ENCODE data around the gene KRT7. TPM values are rescaled to one million over a fixed set of nuclear protein-coding genes. Genes with fewer than 3 reads are reported as not detected.
A peak's percentile ranks its signal among the peaks of the same experiment; 100 is the strongest.

Gene KRT7
- total RNA-seq, 1 donor = 27.9 TPM

GRCh38 chr12:52252728-52253343 is 19.8 kb downstream of the KRT7 start:
- no peaks in the 10 kb centered on the region for H4K20me1 ChIP-seq (ENCODE audit: insufficient read depth, low read length)
- H3K4me3 ChIP-seq (ENCODE audit: insufficient read depth, low read length) = no peak overlapping the region
- no peak overlapping the region for H3K27ac ChIP-seq (ENCODE audit: low read depth, low read length)
- H3K4me2 ChIP-seq (ENCODE audit: insufficient read depth, low read length) = no peak overlapping the region
- H3K79me2 ChIP-seq (ENCODE audit: insufficient read depth, low read length) = no peaks in the 10 kb centered on the region
- peak; percentile 52 for DNase-seq (ENCODE audit: insufficient read length, low spot score, missing footprints)
- H3K36me3 ChIP-seq (ENCODE audit: insufficient read depth, low read length) = no peaks in the 10 kb centered on the region
- TF ChIP-seq, protein P1, sequence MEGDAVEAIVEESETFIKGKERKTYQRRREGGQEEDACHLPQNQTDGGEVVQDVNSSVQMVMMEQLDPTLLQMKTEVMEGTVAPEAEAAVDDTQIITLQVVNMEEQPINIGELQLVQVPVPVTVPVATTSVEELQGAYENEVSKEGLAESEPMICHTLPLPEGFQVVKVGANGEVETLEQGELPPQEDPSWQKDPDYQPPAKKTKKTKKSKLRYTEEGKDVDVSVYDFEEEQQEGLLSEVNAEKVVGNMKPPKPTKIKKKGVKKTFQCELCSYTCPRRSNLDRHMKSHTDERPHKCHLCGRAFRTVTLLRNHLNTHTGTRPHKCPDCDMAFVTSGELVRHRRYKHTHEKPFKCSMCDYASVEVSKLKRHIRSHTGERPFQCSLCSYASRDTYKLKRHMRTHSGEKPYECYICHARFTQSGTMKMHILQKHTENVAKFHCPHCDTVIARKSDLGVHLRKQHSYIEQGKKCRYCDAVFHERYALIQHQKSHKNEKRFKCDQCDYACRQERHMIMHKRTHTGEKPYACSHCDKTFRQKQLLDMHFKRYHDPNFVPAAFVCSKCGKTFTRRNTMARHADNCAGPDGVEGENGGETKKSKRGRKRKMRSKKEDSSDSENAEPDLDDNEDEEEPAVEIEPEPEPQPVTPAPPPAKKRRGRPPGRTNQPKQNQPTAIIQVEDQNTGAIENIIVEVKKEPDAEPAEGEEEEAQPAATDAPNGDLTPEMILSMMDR (IDR thresholded peaks at IDR 0.05; ENCODE audit: extremely low read depth, low read depth, low read length) = no peak
- no peaks in the 10 kb centered on the region for H3K9me3 ChIP-seq (ENCODE audit: low read depth, low read length)
- no peak overlapping the region for H2AFZ ChIP-seq (ENCODE audit: low read length)
- H3K27me3 ChIP-seq (ENCODE audit: insufficient read depth, low read length) = peaks cover 22% of the 10 kb centered on the region
- H3K4me1 ChIP-seq (ENCODE audit: insufficient read depth, low read length) = peaks cover 12% of the 10 kb centered on the region

DNA sequence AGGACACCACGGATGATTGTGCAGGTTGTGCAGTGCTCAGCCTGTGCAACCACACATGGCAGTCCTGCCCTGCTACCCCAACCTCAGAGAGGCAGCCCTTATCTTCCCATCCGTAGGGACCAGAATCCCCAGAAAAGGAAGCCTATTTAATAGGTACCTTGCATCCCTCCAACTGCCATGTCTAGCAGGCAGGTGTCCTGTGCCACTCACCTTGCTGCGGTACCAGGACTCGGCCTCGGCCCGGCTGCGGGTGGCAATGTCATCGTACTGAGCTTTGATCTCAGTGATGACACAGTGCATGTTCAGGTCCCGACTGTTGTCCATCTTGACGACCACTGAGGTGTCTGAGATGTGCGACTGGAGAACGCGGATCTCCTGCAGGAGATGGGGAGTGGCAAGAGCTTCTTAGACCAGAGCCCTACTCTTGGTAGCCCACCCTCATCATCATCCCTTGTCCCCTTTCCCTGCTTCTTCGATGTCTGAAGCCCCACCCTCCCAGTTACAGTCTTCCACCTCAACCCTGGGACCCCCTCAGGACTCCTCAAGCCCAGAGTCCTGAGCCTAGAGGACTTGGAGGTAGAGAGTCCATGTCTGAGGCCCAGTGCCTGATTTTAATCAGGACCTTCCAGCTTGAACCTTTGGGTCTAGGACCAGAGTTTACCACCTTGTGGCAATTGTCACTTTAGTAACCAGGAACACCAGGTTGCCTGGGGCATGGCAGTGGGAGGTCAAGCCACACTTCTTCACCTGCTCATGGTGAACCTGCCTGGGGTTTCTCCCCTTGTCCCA is 20.5 kb downstream of the KRT7 start:
- TF ChIP-seq, protein P1 (IDR thresholded peaks at IDR 0.05; ENCODE audit: extremely low read depth, low read depth, low read length) = no peak
- Histone ChIP-seq H3K36me3 (ENCODE audit: insufficient read depth, low read length) (no peaks in the 10 kb centered on the region), H3K9me3 (ENCODE audit: low read depth, low read length) (no peaks in the 10 kb centered on the region), H3K79me2 (ENCODE audit: insufficient read depth, low read length) (no peaks in the 10 kb centered on the region), H3K4me1 (ENCODE audit: insufficient read depth, low read length) (peaks cover 12% of the 10 kb centered on the region), H3K27me3 (ENCODE audit: insufficient read depth, low read length) (peaks cover 29% of the 10 kb centered on the region), H3K27ac (ENCODE audit: low read depth, low read length) (no peak overlapping the region), H3K4me3 (ENCODE audit: insufficient read depth, low read length) (no peak overlapping the region), H3K4me2 (ENCODE audit: insufficient read depth, low read length) (no peak overlapping the region), H2AFZ (ENCODE audit: low read length) (no peak overlapping the region), H4K20me1 (ENCODE audit: insufficient read depth, low read length) (no peaks in the 10 kb centered on the region)
- no peak for DNase-seq (ENCODE audit: insufficient read length, low spot score, missing footprints)

GRCh38 chr12:52254180-52254964 is 21.3 kb downstream of the KRT7 start:
- TF ChIP-seq, protein P1 (IDR thresholded peaks at IDR 0.05; ENCODE audit: extremely low read depth, low read depth, low read length) = no peak
- Histone ChIP-seq H3K4me2 (ENCODE audit: insufficient read depth, low read length) (no peak overlapping the region), H3K9me3 (ENCODE audit: low read depth, low read length) (no peaks in the 10 kb centered on the region), H3K4me1 (ENCODE audit: insufficient read depth, low read length) (peaks cover 7% of the 10 kb centered on the region), H3K79me2 (ENCODE audit: insufficient read depth, low read length) (no peaks in the 10 kb centered on the region), H3K4me3 (ENCODE audit: insufficient read depth, low read length) (no peak overlapping the region), H3K27ac (ENCODE audit: low read depth, low read length) (no peak overlapping the region), H3K27me3 (ENCODE audit: insufficient read depth, low read length) (peaks cover 30% of the 10 kb centered on the region), H2AFZ (ENCODE audit: low read length) (no peak overlapping the region), H4K20me1 (ENCODE audit: insufficient read depth, low read length) (no peaks in the 10 kb centered on the region), H3K36me3 (ENCODE audit: insufficient read depth, low read length) (no peaks in the 10 kb centered on the region)
- peak; percentile 74 for DNase-seq (ENCODE audit: insufficient read length, low spot score, missing footprints)
